IMR-90 (cell line): ENCODE data around the gene DND1. TPM values are rescaled to one million over a fixed set of nuclear protein-coding genes. Genes with fewer than 3 reads are reported as not detected.
"Not testable (repeated sequence)": the region's sequence is repeated elsewhere in the genome, so short reads cannot be mapped to it uniquely, and the experiment has no call there.

Source experiments
- ATAC-seq: fragments of 200-7000 bp; cut with Tn5 transposase; 2 replicates; pipeline ENCODE4 v1.9.1; 2020; ENCODE audit warnings: low read depth, mild to moderate bottlenecking, moderate library complexity
- BruUV-seq: library from RNA; stranded (reverse); fragments of 400-500 nt; replicated peaks from 2 replicates; lab custom pipeline; 2021; lab: Mats Ljungman, UMichigan
- CTCF ChIA-PET: fragments of 300-600 bp; formaldehyde crosslinking; extraction: SDS; loops from one replicate; lab custom pipeline; 2021; ENCODE audit warnings: antibody characterized with exemption; lab: Yijun Ruan, JAX
- POLR2A ChIA-PET: fragments of 300-600 bp; sonication (Branson Sonifier 250); formaldehyde crosslinking; loops from one replicate; lab custom pipeline; 2022; ENCODE audit warnings: antibody characterized with exemption; ENCODE audit not compliant: unreplicated experiment; lab: Charles Lee
- DNase-seq: peaks from one replicate; pipeline ENCODE4 v3.0.0; 2013
- H2AFZ ChIP-seq: replicated peaks from 2 replicates; pipeline ENCODE3; 2013; ENCODE audit warnings: low read length, mild to moderate bottlenecking; ENCODE audit not compliant: poor library complexity
- H2AK5ac ChIP-seq: 2 replicates; pipeline ENCODE4 v1.6.1; 2013; ENCODE audit warnings: low read depth, low read length, inconsistent platforms
- H2AK9ac ChIP-seq: replicated peaks from 2 replicates; pipeline ENCODE3; 2013; ENCODE audit warnings: mild to moderate bottlenecking, low read depth, low read length, moderate library complexity; ENCODE audit not compliant: poor library complexity
- H2BK120ac ChIP-seq: 2 replicates; pipeline ENCODE4 v1.6.1; 2013; ENCODE audit warnings: low read depth, low read length, inconsistent platforms
- H2BK15ac ChIP-seq: 3 replicates; pipeline ENCODE4 v1.6.1; 2013; ENCODE audit warnings: low read depth, low read length, inconsistent platforms
- H2BK20ac ChIP-seq: 2 replicates; pipeline ENCODE4 v1.6.1; 2013; ENCODE audit warnings: low read depth, mild to moderate bottlenecking, inconsistent platforms, low read length, moderate library complexity
- H2BK5ac ChIP-seq: 2 replicates; pipeline ENCODE4 v1.6.1; 2013; ENCODE audit warnings: mild to moderate bottlenecking, low read depth, low read length, inconsistent platforms; ENCODE audit not compliant: poor library complexity, severe bottlenecking
- H3K14ac ChIP-seq: replicated peaks from 2 replicates; pipeline ENCODE4 v1.6.1; 2013; ENCODE audit warnings: low read depth, low read length, inconsistent platforms
- H3K18ac ChIP-seq: 2 replicates; pipeline ENCODE4 v1.6.1; 2013; ENCODE audit warnings: low read depth, low read length, control low read depth
- H3K23ac ChIP-seq: 2 replicates; pipeline ENCODE4 v1.6.1; 2013; ENCODE audit warnings: low read depth, low read length, inconsistent platforms
- H3K27ac ChIP-seq: 2 replicates; pipeline ENCODE4 v1.5.1; 2013; ENCODE audit warnings: mild to moderate bottlenecking, control low read depth, low read length; ENCODE audit not compliant: insufficient read depth
- H3K27me3 ChIP-seq: 2 replicates; pipeline ENCODE4 v1.6.1; 2013; ENCODE audit warnings: low read length; ENCODE audit not compliant: control insufficient read depth, insufficient read depth
- H3K36me3 ChIP-seq: 2 replicates; pipeline ENCODE4 v1.6.1; 2013; ENCODE audit warnings: low read length, mixed read lengths; ENCODE audit not compliant: control insufficient read depth, insufficient read depth
- H3K4ac ChIP-seq: 2 replicates; pipeline ENCODE4 v1.6.1; 2013; ENCODE audit warnings: low read depth, low read length, inconsistent platforms
- H3K4me1 ChIP-seq: 2 replicates; pipeline ENCODE4 v1.6.1; 2013; ENCODE audit warnings: low read length, mixed read lengths; ENCODE audit not compliant: control insufficient read depth, insufficient read depth
- H3K4me2 ChIP-seq: 2 replicates; pipeline ENCODE4 v1.6.1; 2013; ENCODE audit warnings: low read depth, mild to moderate bottlenecking, control low read depth, low read length, moderate library complexity
- H3K4me3 ChIP-seq: 2 replicates; pipeline ENCODE4 v1.5.1; 2013; ENCODE audit warnings: low read depth, mild to moderate bottlenecking, control low read depth, low read length, moderate library complexity; ENCODE audit not compliant: insufficient read depth
- H3K56ac ChIP-seq: 2 replicates; pipeline ENCODE4 v1.6.1; 2013; ENCODE audit warnings: low read length, inconsistent platforms; ENCODE audit not compliant: insufficient read depth; ENCODE audit errors: extremely low read depth
- H3K79me1 ChIP-seq, 2 experiments: 2 replicates each; pipeline ENCODE4 v1.6.1; 2013; ENCODE audit warnings: low read length in 2 of 2, inconsistent platforms in 1 of 2, low read depth in 1 of 2
- H3K9ac ChIP-seq: 2 replicates; pipeline ENCODE4 v1.6.1; 2013; ENCODE audit warnings: low read depth, low read length, control low read depth
- H3K9me1 ChIP-seq: 2 replicates; pipeline ENCODE4 v1.6.1; 2013; ENCODE audit warnings: low read length, inconsistent platforms; ENCODE audit not compliant: insufficient read depth
- H3K9me3 ChIP-seq: 2 replicates; pipeline ENCODE4 v1.6.1; 2013; ENCODE audit warnings: low read length; ENCODE audit not compliant: control insufficient read depth, insufficient read depth
- H4K20me1 ChIP-seq: 2 replicates; pipeline ENCODE4 v1.6.1; 2013; ENCODE audit warnings: low read length, inconsistent platforms; ENCODE audit not compliant: insufficient read depth
- H4K5ac ChIP-seq: 2 replicates; pipeline ENCODE4 v1.6.1; 2013; ENCODE audit warnings: mild to moderate bottlenecking, low read depth, low read length, control low read depth
- H4K8ac ChIP-seq, 2 experiments: 2 replicates each; pipeline ENCODE4 v1.6.1; 2013; ENCODE audit warnings: low read depth in 2 of 2, low read length in 2 of 2, control low read depth in 1 of 2, inconsistent platforms in 1 of 2
- H4K91ac ChIP-seq: 2 replicates; pipeline ENCODE4 v1.6.1; 2013; ENCODE audit warnings: low read depth, low read length, inconsistent platforms; ENCODE audit not compliant: insufficient read depth
- MAFK ChIP-seq: IDR thresholded peaks from 2 replicates; pipeline ENCODE4 v1.6.1; 2012; ENCODE audit warnings: low read depth, low read length, improper control_type of control experiment
- SMC3 ChIP-seq: fragments of 150-350 bp; IDR thresholded peaks from 2 replicates; pipeline ENCODE4 v1.6.1; 2016; ENCODE audit warnings: low read depth, mild to moderate bottlenecking, antibody characterized with exemption, low read length, moderate library complexity
- WGBS, 2 experiments: methylation state at CpG; one replicate each; pipeline versions ENCODE4 v1.1.5 to v1.1.7; 2013; ENCODE audit warnings: missing lambda C conversion rate in 2 of 2; ENCODE audit not compliant: insufficient read length in 1 of 2; ENCODE audit errors: extremely low coverage in 2 of 2; 5-methylcytosine and 5-hydroxymethylcytosine counted together
- dilution Hi-C: fragments of 300-500 bp; cut with HindIII; formaldehyde crosslinking; loops from one replicate; pipeline ENCODE4 v1.14.3; 2018; ENCODE audit warnings: low sequenced_read_pairs; ENCODE audit not compliant: unreplicated experiment
- in situ Hi-C: fragments of 300-500 bp; cut with MboI; formaldehyde crosslinking; loops from 3 replicates; pipeline ENCODE4 v1.14.3; 2019; ENCODE audit warnings: low sequenced_read_pairs, inconsistent platforms, mixed read lengths
- intact Hi-C: fragments of 100-400 bp; cut with micrococcal nuclease; formaldehyde crosslinking; loops from 2 replicates; pipeline ENCODE4 v1.10.0; 2022
- polyA plus RNA-seq, 3 experiments: library from polyadenylated mRNA; depleted of rRNA; stranded (reverse); fragments of >200 nt; gene quantifications; 2 replicates each; pipeline ENCODE4 v1.2.3, GENCODE V29; 2012; ENCODE audit warnings: low replicate concordance in 1 of 3
- total RNA-seq: library from RNA; depleted of rRNA; stranded (reverse); fragments of >200 nt; gene quantifications from 2 replicates; pipeline ENCODE4 v1.2.3, GENCODE V29; 2012

DND1 gene
- total and polyA plus RNA-seq, 2 of the 4 experiments (the other 2 are of a cell fraction): under 0.01 to 0.67 TPM

- H3K23ac ChIP-seq: no peak overlapping the region
- no peak overlapping the region for H4K5ac ChIP-seq
- H3K4ac ChIP-seq: no peak overlapping the region
- in situ Hi-C loops: no loop called here
- peaks cover 16% of the 10 kb centered on the region for H3K27me3 ChIP-seq
- peaks cover 2% of the 10 kb centered on the region; the same call in 1 of the 2 replicates for H3K4me1 ChIP-seq
- H3K56ac ChIP-seq: no peak overlapping the region
- ChIA-PET CTCF (no interaction called here), POLR2A (no interaction called here)
- TF ChIP-seq SMC3 (no peak), MAFK (no peak)
- no peak overlapping the region for H2BK20ac ChIP-seq
- WGBS, 2 experiments: 81% methylated on average over 4 of the region's 6 CpGs; no CpG with 5 or more reads in 1 of the 2 experiments
- H4K20me1 ChIP-seq: no peaks in the 10 kb centered on the region
- H3K9me3 ChIP-seq: no peaks in the 10 kb centered on the region; the same call in 1 of the 2 replicates
- no peak overlapping the region for H2AK5ac ChIP-seq
- H3K4me3 ChIP-seq: no peak overlapping the region
- BruUV-seq: no TSS peak
- H2BK120ac ChIP-seq: no peak overlapping the region
- H4K8ac ChIP-seq: no peak overlapping the region
- dilution Hi-C loops: no loop called here
- no peak overlapping the region for H2BK5ac ChIP-seq
- intact Hi-C loops: no loop called here
- H2BK15ac ChIP-seq: no peak overlapping the region
- H3K9ac ChIP-seq: no peak overlapping the region
- H2AK9ac ChIP-seq: no peak overlapping the region
- DNase-seq (no peak), ATAC-seq (no peak)
- H3K9me1 ChIP-seq: no peaks in the 10 kb centered on the region
- no peak overlapping the region for H4K91ac ChIP-seq
- no peak overlapping the region for H2AFZ ChIP-seq
- no peak overlapping the region for H3K14ac ChIP-seq
- no peaks in the 10 kb centered on the region for H3K79me1 ChIP-seq
- no peak overlapping the region for H3K4me2 ChIP-seq
- H3K27ac ChIP-seq: no peak overlapping the region
- no peaks in the 10 kb centered on the region for H3K36me3 ChIP-seq
- H3K18ac ChIP-seq: no peak overlapping the region
Measured at GRCh38 chr5:140627972-140628371, 45.4 kb downstream of the DND1 start.

- 81% methylated on average over 5 of the region's 10 CpGs; no CpG with 5 or more reads in 1 of the 2 experiments for WGBS, 2 experiments
- H3K14ac ChIP-seq, POLR2A ChIA-PET: not testable (repeated sequence)
Measured at GRCh38 chr5:140624886-140625285, 48.5 kb downstream of the DND1 start.

More at GRCh38 chr5:140624886-140625285, 48.5 kb downstream of the DND1 start:
- H3K27ac ChIP-seq, H2AFZ ChIP-seq, H3K23ac ChIP-seq, H2BK15ac ChIP-seq, H2AK5ac ChIP-seq, H3K9me3 ChIP-seq, intact Hi-C loops, H3K4ac ChIP-seq, H2BK120ac ChIP-seq, dilution Hi-C loops, H3K79me1 ChIP-seq, H3K56ac ChIP-seq, H3K9me1 ChIP-seq, H4K5ac ChIP-seq, H3K4me2 ChIP-seq, H4K8ac ChIP-seq, ATAC-seq, H4K20me1 ChIP-seq, H2BK5ac ChIP-seq, H3K9ac ChIP-seq, H3K36me3 ChIP-seq, H2AK9ac ChIP-seq, DNase-seq, BruUV-seq, H4K91ac ChIP-seq, H3K4me3 ChIP-seq, CTCF ChIA-PET, H3K4me1 ChIP-seq, in situ Hi-C loops, H3K18ac ChIP-seq, H2BK20ac ChIP-seq: not testable (repeated sequence)
- H3K27me3 ChIP-seq: peaks cover 15% of the 10 kb centered on the region
